GM12878 (cell line): ENCODE data around the gene NTF3. TPM values are rescaled to one million over a fixed set of nuclear protein-coding genes. Genes with fewer than 3 reads are reported as not detected.

Experiments
- ATAC-seq: fragments of 200-7000 bp; cut with Tn5 transposase; 3 replicates; pipeline ENCODE4 v1.9.1; 2020; ENCODE audit warnings: mild to moderate bottlenecking, moderate library complexity
- BruUV-seq: library from RNA; stranded (reverse); fragments of 400-500 nt; replicated peaks from 2 replicates; lab custom pipeline; 2021; lab: Mats Ljungman, UMichigan
- CTCF ChIA-PET: fragments of 300-600 bp; sonication (Branson Sonifier 250); formaldehyde crosslinking; extraction: SDS; loops from one replicate; lab custom pipeline; 2021; ENCODE audit warnings: inconsistent platforms; lab: Yijun Ruan, JAX
- POLR2A ChIA-PET: fragments of 350-600 bp; formaldehyde crosslinking; extraction: SDS; loops from one replicate; lab custom pipeline; 2021; ENCODE audit warnings: inconsistent platforms; lab: Charles Lee
- RAD21 ChIA-PET: fragments of 300-600 bp; sonication (Branson Sonifier 250); formaldehyde crosslinking; loops from one replicate; lab custom pipeline; 2023; ENCODE audit warnings: antibody characterized with exemption; ENCODE audit not compliant: unreplicated experiment; lab: Charles Lee
- SMC1A ChIA-PET: fragments of 300-600 bp; sonication (Branson Sonifier 250); formaldehyde crosslinking; loops from one replicate; lab custom pipeline; 2023; ENCODE audit not compliant: unreplicated experiment, uncharacterized antibody; lab: Charles Lee
- DNase-seq: peaks from one replicate; pipeline ENCODE4 v3.0.0-alpha.2; 2011; ENCODE audit warnings: low read depth, low spot score
- FAIRE-seq: peaks from 3 replicates; lab custom pipeline; 2011; peaks lifted over from hg19 to GRCh38; lab: Jason Lieb, UNC
- H2AFZ ChIP-seq: 2 replicates; pipeline ENCODE4 v1.6.0; 2011; ENCODE audit warnings: low read depth, low read length, control low read depth; ENCODE audit not compliant: control insufficient read depth
- H3K27ac ChIP-seq: 2 replicates; pipeline ENCODE4 v1.5.1; 2011; ENCODE audit warnings: control low read depth; ENCODE audit not compliant: control insufficient read depth, insufficient read depth
- H3K27me3 ChIP-seq, 2 experiments: replicated peaks in 1 of 2; 2 replicates each; pipeline versions ENCODE4 v1.6.0 to v1.6.1; 2011; ENCODE audit warnings: low read length in 1 of 2; ENCODE audit not compliant: control insufficient read depth in 2 of 2, insufficient read depth in 2 of 2
- H3K36me3 ChIP-seq, 2 experiments: 2 replicates each; pipeline ENCODE4 v1.5.1; 2011; ENCODE audit warnings: low read length in 1 of 2; ENCODE audit not compliant: control insufficient read depth in 2 of 2, insufficient read depth in 2 of 2
- H3K4me1 ChIP-seq: 2 replicates; pipeline ENCODE4 v1.6.1; 2011; ENCODE audit warnings: mild to moderate bottlenecking, low read length, moderate library complexity, mixed read lengths; ENCODE audit not compliant: control insufficient read depth, insufficient read depth
- H3K4me2 ChIP-seq: 2 replicates; pipeline ENCODE4 v1.6.0; 2011; ENCODE audit warnings: control low read depth; ENCODE audit not compliant: control insufficient read depth, insufficient read depth
- H3K4me3 ChIP-seq: fragments of 200-600 bp; sonication (generic); 2 replicates; pipeline ENCODE4 v1.5.1; 2016
- H3K79me2 ChIP-seq: 2 replicates; pipeline ENCODE4 v1.6.0; 2011; ENCODE audit warnings: low read length; ENCODE audit not compliant: control insufficient read depth, insufficient read depth
- H3K9ac ChIP-seq: 2 replicates; pipeline ENCODE4 v1.8.0; 2011; ENCODE audit warnings: low read length, control low read depth, mixed read lengths; ENCODE audit not compliant: control insufficient read depth, insufficient read depth
- H3K9me3 ChIP-seq: replicated peaks from 3 replicates; pipeline ENCODE4 v1.5.1; 2011; ENCODE audit warnings: mild to moderate bottlenecking, low read length; ENCODE audit not compliant: control insufficient read depth, insufficient read depth
- H4K20me1 ChIP-seq: 2 replicates; pipeline ENCODE4 v1.6.0; 2011; ENCODE audit not compliant: control insufficient read depth, insufficient read depth
- BCL11A ChIP-seq: IDR thresholded peaks from 2 replicates; pipeline ENCODE4 v1.6.1; 2011; ENCODE audit warnings: low read depth, low read length
- CBFB ChIP-seq: IDR thresholded peaks from 2 replicates; pipeline ENCODE4 v1.6.1; 2016; ENCODE audit warnings: antibody characterized with exemption, low read depth
- CHD4 ChIP-seq: fragments of 200-600 bp; sonication (generic); IDR thresholded peaks from 2 replicates; pipeline ENCODE4 v1.6.1; 2016; ENCODE audit warnings: mild to moderate bottlenecking
- E4F1 ChIP-seq: fragments of 450-650 bp; IDR thresholded peaks from 2 replicates; pipeline ENCODE4 v1.6.1; 2018; ENCODE audit warnings: borderline replicate concordance, mild to moderate bottlenecking; ENCODE audit not compliant: partially characterized antibody
- EED ChIP-seq: sonication (generic); IDR thresholded peaks from 2 replicates; pipeline ENCODE4 v1.6.1; 2016; ENCODE audit warnings: antibody characterized with exemption, low read depth
- ETV6 ChIP-seq, 2 experiments: fragments of 450-650 bp in 1 of 2; IDR thresholded peaks in 1 of 2; conservative IDR thresholded peaks in 1 of 2; 2 replicates each; pipeline ENCODE4 v1.6.1; 2014; ENCODE audit warnings: antibody characterized with exemption in 1 of 2, borderline replicate concordance in 1 of 2, low read depth in 1 of 2, mild to moderate bottlenecking in 1 of 2, moderate library complexity in 1 of 2
- MTA3 ChIP-seq: IDR thresholded peaks from 2 replicates; pipeline ENCODE4 v1.6.1; 2012; ENCODE audit warnings: low read length, inconsistent platforms, borderline replicate concordance
- MXI1 ChIP-seq: fragments of 150-350 bp; IDR thresholded peaks from 2 replicates; pipeline ENCODE4 v1.6.1; 2011; ENCODE audit warnings: low read depth, mild to moderate bottlenecking, inconsistent platforms, low read length, improper control_type of control experiment
- POLR2A ChIP-seq: IDR thresholded peaks from 2 replicates; pipeline ENCODE4 v1.6.1; 2011; ENCODE audit warnings: low read depth, mild to moderate bottlenecking, low read length
- RUNX3 ChIP-seq: IDR thresholded peaks from 2 replicates; pipeline ENCODE4 v1.6.1; 2012; ENCODE audit warnings: low read length, inconsistent platforms
- SP1 ChIP-seq: IDR thresholded peaks from one replicate; pipeline ENCODE4 v1.6.1; 2011; ENCODE audit warnings: low read depth, low read length
- TCF7 ChIP-seq: IDR thresholded peaks from 2 replicates; pipeline ENCODE4 v1.6.1; 2014; ENCODE audit warnings: antibody characterized with exemption, borderline replicate concordance
- USF2 ChIP-seq: IDR thresholded peaks from 2 replicates; pipeline ENCODE4 v1.6.1; 2011; ENCODE audit warnings: low read depth, low read length, improper control_type of control experiment, borderline replicate concordance
- ZNF217 ChIP-seq: fragments of 450-650 bp; IDR thresholded peaks from 2 replicates; pipeline ENCODE4 v1.6.1; 2017; ENCODE audit warnings: antibody characterized with exemption, mild to moderate bottlenecking
- ZNF384 ChIP-seq: IDR thresholded peaks from 2 replicates; pipeline ENCODE4 v1.6.1; 2012; ENCODE audit warnings: low read depth, mild to moderate bottlenecking, low read length, improper control_type of control experiment, borderline replicate concordance
- ZSCAN29 ChIP-seq: fragments of 450-650 bp; IDR thresholded peaks from 2 replicates; pipeline ENCODE4 v1.6.1; 2017; ENCODE audit warnings: mild to moderate bottlenecking, moderate library complexity
- WGBS: methylation state at CpG from one replicate; pipeline ENCODE4 v1.1.6; 2016; ENCODE audit warnings: low lambda C conversion rate; ENCODE audit not compliant: insufficient replicate concordance, insufficient coverage; ENCODE audit errors: missing lambda C conversion rate; 5-methylcytosine and 5-hydroxymethylcytosine counted together
- in situ Hi-C: fragments of 300-500 bp; cut with MboI; formaldehyde crosslinking; loops from 9 replicates; pipeline ENCODE4 v1.14.3; 2018; ENCODE audit warnings: mixed read lengths
- intact Hi-C: fragments of 100-400 bp; cut with micrococcal nuclease; formaldehyde crosslinking; loops from one replicate; pipeline ENCODE4 v1.14.2; 2022; ENCODE audit not compliant: unreplicated experiment
- polyA plus RNA-seq, 11 experiments: library from polyadenylated mRNA; depleted of rRNA in 4 of 11; unstranded in 6 of 11; stranded (reverse) in 5 of 11; fragments of >200 nt; fragmentation: Nextera tagmentation in 4 of 11; fragmentation: Illumina TruSeq in 1 of 11; extraction: Ambion mirVana in 4 of 11; extraction: Trizol in 1 of 11; gene quantifications; 1 replicate in 1 of 11; 2 replicates in 10 of 11; pipeline versions ENCODE4 v1.2.1 to v1.2.3, GENCODE V29; 2011 to 2016; ENCODE audit warnings: inconsistent platforms in 2 of 11, missing spikeins in 2 of 11, low read depth in 1 of 11
- total RNA-seq, 4 experiments: library from RNA; depleted of rRNA in 3 of 4; stranded (reverse); fragments of >200 nt in 3 of 4; fragmentation: Illumina TruSeq in 1 of 4; extraction: Trizol in 1 of 4; gene quantifications; 2 replicates each; pipeline versions ENCODE4 v1.2.1 to v1.2.3, GENCODE V29; 2013 to 2021

Gene NTF3
- total and polyA plus RNA-seq, 10 of the 15 experiments (the other 5 are each of a cell fraction or from before 2014, with no cell fraction given), result 0.07 TPM; not detected in 9

GRCh38 chr12:5403411-5403810 is 28.5 kb upstream of the NTF3 start:
- RAD21 ChIA-PET, result no interaction called here
- Histone ChIP-seq H4K20me1 (no peaks in the 10 kb centered on the region), H3K4me2 (no peak overlapping the region), H3K36me3 (no peaks in the 10 kb centered on the region), H2AFZ (no peak overlapping the region), H3K9me3 (no peaks in the 10 kb centered on the region), H3K4me1 (no peaks in the 10 kb centered on the region), H3K27ac (no peak overlapping the region), H3K27me3 (peaks cover 0 to 2% of the 10 kb centered on the region in 2 experiments; a peak in 3 of 4 replicates), H3K9ac (no peak overlapping the region), H3K4me3 (no peak overlapping the region), H3K79me2 (no peaks in the 10 kb centered on the region)
- no peak for TF ChIP-seq MTA3
- no peak for TF ChIP-seq USF2
- DNase-seq (no peak), ATAC-seq (no peak), FAIRE-seq (no peak)
- POLR2A ChIA-PET, result no interaction called here
- no TSS peak for BruUV-seq
- CTCF ChIA-PET, result no interaction called here
- intact Hi-C loops, result no loop called here
- 7% methylated on average over 3 of the region's 3 CpGs for WGBS
- SMC1A ChIA-PET, result no interaction called here
- in situ Hi-C loops, result no loop called here

- intact Hi-C loops (no loop called here), in situ Hi-C loops (no loop called here)
- H3K4me2 ChIP-seq, result no peak overlapping the region
- no peak overlapping the region for H3K9ac ChIP-seq
- no peak overlapping the region for H3K27ac ChIP-seq
- H3K27me3 ChIP-seq, result peaks cover 0 to 2% of the 10 kb centered on the region in 2 experiments; a peak in 2 of 4 replicates
- CTCF ChIA-PET, result no interaction called here
- no peak overlapping the region for H3K4me3 ChIP-seq
- no peaks in the 10 kb centered on the region for H3K4me1 ChIP-seq
- TF ChIP-seq ZNF384, result no peak
- TF ChIP-seq ZSCAN29, result no peak
- TF ChIP-seq MXI1, result no peak
- TF ChIP-seq TCF7, result no peak
- TF ChIP-seq ETV6 (conservative IDR thresholded peaks at IDR 0.05 in 1 of 2, IDR thresholded peaks at IDR 0.05 in 1 of 2; ENCODE audit: borderline replicate concordance in 1 of 2, low read depth in 1 of 2), result no peak
- no peak for TF ChIP-seq CHD4
- no peak for TF ChIP-seq ZNF217
- TF ChIP-seq POLR2A, result no peak
- TF ChIP-seq RUNX3, result no peak
- no peak for TF ChIP-seq SP1
- no peak for TF ChIP-seq E4F1
- TF ChIP-seq CBFB, result no peak
- no peak for TF ChIP-seq BCL11A
- no peak for TF ChIP-seq EED
- no peaks in the 10 kb centered on the region for H3K9me3 ChIP-seq
- no peaks in the 10 kb centered on the region for H4K20me1 ChIP-seq
- no peak overlapping the region for H2AFZ ChIP-seq
- 27% methylated on average over 6 of the region's 6 CpGs for WGBS
- no peaks in the 10 kb centered on the region for H3K79me2 ChIP-seq
- POLR2A ChIA-PET, result no interaction called here
- RAD21 ChIA-PET, result no interaction called here
- no TSS peak for BruUV-seq
- no peaks in the 10 kb centered on the region for H3K36me3 ChIP-seq
- DNase-seq (no peak), ATAC-seq (no peak), FAIRE-seq (no peak)
- SMC1A ChIA-PET, result no interaction called here
Observed at GRCh38 chr12:5407034-5407856, 24.7 kb upstream of the NTF3 start.
